ENCODE measurements around the gene TECTB. TPM values are rescaled to one million over a fixed set of nuclear protein-coding genes. Genes with fewer than 3 reads are reported as not detected.

TECTB gene
- polyA plus RNA-seq, 4 donors = 0.03 to 0.18 TPM; not detected in 2

DNA sequence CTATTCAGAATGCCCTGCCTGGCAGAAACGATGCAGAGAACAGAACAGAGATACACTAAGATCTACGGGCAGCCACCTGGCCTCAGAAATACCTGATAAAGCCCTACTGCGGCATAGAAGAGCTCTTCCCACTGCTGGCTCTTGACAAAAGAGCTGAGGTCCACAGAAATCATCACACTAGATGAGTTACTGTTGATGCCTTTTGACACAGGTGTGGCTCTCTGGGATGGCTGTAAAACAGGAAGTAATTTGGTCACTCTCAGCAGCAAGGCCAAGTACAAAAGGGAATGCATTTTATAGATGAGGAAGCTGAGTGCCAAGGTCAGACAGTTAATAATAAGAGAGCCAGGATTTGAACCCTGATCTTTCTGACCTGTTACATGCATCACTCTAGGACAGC lies 55.8 kb downstream of the TECTB start:
- WGBS, 3 donors = 21 to 67% (median 42%) methylated on average over 3 of the region's 3 CpGs
- FAIRE-seq (no peak), DNase-seq (peak; percentile 73 to 96)
- Histone ChIP-seq H3K4me3 (ENCODE audit: low read depth in 1 of 3, low read length in 3 of 3) (no peak overlapping the region), H3K9me3 (ENCODE audit: control insufficient read depth in 2 of 2, insufficient read depth in 1 of 2, low read depth in 1 of 2, low read length in 1 of 2) (no peaks in the 10 kb centered on the region), H3K36me3 (ENCODE audit: control insufficient read depth in 3 of 3, insufficient read depth in 2 of 3, low read depth in 1 of 3, low read length in 3 of 3) (no peaks in the 10 kb centered on the region), H3K27ac (ENCODE audit: low read depth in 1 of 3, low read length in 2 of 3) (peak overlapping the region; percentile 17 to 86 (median 52)), H3K27me3 (ENCODE audit: control insufficient read depth in 3 of 3, insufficient read depth in 3 of 3, low read length in 3 of 3) (no peaks in the 10 kb centered on the region), H3K4me1 (ENCODE audit: control insufficient read depth in 3 of 3, insufficient read depth in 2 of 3, low read depth in 1 of 3, low read length in 2 of 3) (peaks cover under 1 to 35% (median 2%) of the 10 kb centered on the region in 3 donors)

DNA sequence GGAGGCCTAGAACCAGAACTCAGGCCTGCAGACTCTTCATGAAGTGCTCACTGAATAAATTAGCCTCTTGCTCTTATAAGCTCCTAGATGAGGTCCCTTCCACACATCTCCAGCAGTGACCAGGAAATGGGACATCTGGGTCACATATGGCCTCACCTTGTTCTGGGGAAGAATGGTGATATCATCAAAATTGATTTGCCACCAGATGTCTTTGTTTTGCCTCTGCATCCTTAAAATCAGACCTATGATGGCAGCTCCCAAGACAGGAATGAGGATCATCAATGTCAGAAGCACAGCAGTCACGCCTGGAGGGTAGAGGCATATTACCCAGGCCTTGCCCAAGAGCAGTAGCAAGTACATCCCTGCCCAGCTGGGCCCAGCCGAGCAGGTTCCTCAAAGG lies 57.4 kb downstream of the TECTB start:
- Histone ChIP-seq H3K4me3 (ENCODE audit: low read depth in 1 of 3, low read length in 3 of 3) (no peak overlapping the region), H3K9me3 (ENCODE audit: control insufficient read depth in 2 of 2, insufficient read depth in 1 of 2, low read depth in 1 of 2, low read length in 1 of 2) (no peaks in the 10 kb centered on the region), H3K27me3 (ENCODE audit: control insufficient read depth in 3 of 3, insufficient read depth in 3 of 3, low read length in 3 of 3) (no peaks in the 10 kb centered on the region), H3K36me3 (ENCODE audit: control insufficient read depth in 3 of 3, insufficient read depth in 2 of 3, low read depth in 1 of 3, low read length in 3 of 3) (no peaks in the 10 kb centered on the region), H3K27ac (ENCODE audit: low read depth in 1 of 3, low read length in 2 of 3) (no peak overlapping the region), H3K4me1 (ENCODE audit: control insufficient read depth in 3 of 3, insufficient read depth in 2 of 3, low read depth in 1 of 3, low read length in 2 of 3) (peaks cover 0 to 18% (median 0%) of the 10 kb centered on the region in 3 donors)
- WGBS, 3 donors = 82 to 94% (median 86%) methylated on average over 2 of the region's 2 CpGs
- FAIRE-seq (no peak), DNase-seq (no peak)

GRCh38 chr10:112343056-112343806 lies 60.0 kb downstream of the TECTB start:
- H3K36me3 ChIP-seq (ENCODE audit: control insufficient read depth in 3 of 3, insufficient read depth in 2 of 3, low read depth in 1 of 3, low read length in 3 of 3) = no peaks in the 10 kb centered on the region
- no peak overlapping the region for H3K27ac ChIP-seq (ENCODE audit: low read depth in 1 of 3, low read length in 2 of 3)
- WGBS, 3 donors = 57 to 70% (median 60%) methylated on average over 5 of the region's 5 CpGs
- FAIRE-seq (no peak), DNase-seq (no peak)
- no peak overlapping the region for H3K4me3 ChIP-seq (ENCODE audit: low read depth in 1 of 3, low read length in 3 of 3)
- no peaks in the 10 kb centered on the region for H3K27me3 ChIP-seq (ENCODE audit: control insufficient read depth in 3 of 3, insufficient read depth in 3 of 3, low read length in 3 of 3)
- peaks cover 0 to 7% (median 0%) of the 10 kb centered on the region in 3 donors for H3K4me1 ChIP-seq (ENCODE audit: control insufficient read depth in 3 of 3, insufficient read depth in 2 of 3, low read depth in 1 of 3, low read length in 2 of 3)
- no peaks in the 10 kb centered on the region for H3K9me3 ChIP-seq (ENCODE audit: control insufficient read depth in 2 of 2, insufficient read depth in 1 of 2, low read depth in 1 of 2, low read length in 1 of 2)

DNA sequence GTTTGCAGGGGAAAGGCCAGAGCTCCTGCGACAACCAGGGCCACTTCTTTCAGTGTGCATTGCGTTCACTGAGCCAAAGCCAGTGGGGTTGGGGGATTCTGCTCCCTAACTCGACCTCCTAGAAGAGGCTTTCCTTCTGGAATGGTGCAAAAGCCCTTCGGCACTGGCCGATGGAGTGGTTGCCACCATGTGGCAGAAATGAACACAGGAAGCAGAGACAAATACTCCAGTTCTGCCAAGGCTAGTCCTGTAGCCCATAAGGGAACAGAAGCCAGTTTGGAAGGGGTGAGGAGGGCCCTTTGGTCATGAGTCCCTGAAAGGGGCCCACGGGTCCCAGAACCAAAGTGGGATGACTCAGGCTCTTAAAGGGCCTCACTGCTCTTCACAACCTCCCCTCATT lies 61.1 kb downstream of the TECTB start:
- Histone ChIP-seq H3K27me3 (ENCODE audit: control insufficient read depth in 3 of 3, insufficient read depth in 3 of 3, low read length in 3 of 3) (no peaks in the 10 kb centered on the region), H3K27ac (ENCODE audit: low read depth in 1 of 3, low read length in 2 of 3) (no peak overlapping the region), H3K9me3 (ENCODE audit: control insufficient read depth in 2 of 2, insufficient read depth in 1 of 2, low read depth in 1 of 2, low read length in 1 of 2) (no peaks in the 10 kb centered on the region), H3K36me3 (ENCODE audit: control insufficient read depth in 3 of 3, insufficient read depth in 2 of 3, low read depth in 1 of 3, low read length in 3 of 3) (no peaks in the 10 kb centered on the region), H3K4me1 (ENCODE audit: control insufficient read depth in 3 of 3, insufficient read depth in 2 of 3, low read depth in 1 of 3, low read length in 2 of 3) (no peaks in the 10 kb centered on the region), H3K4me3 (ENCODE audit: low read depth in 1 of 3, low read length in 3 of 3) (no peak overlapping the region)
- WGBS, 3 donors = 50 to 68% (median 60%) methylated on average over 6 of the region's 6 CpGs
- DNase-seq = no peak
- no peak for FAIRE-seq

DNA sequence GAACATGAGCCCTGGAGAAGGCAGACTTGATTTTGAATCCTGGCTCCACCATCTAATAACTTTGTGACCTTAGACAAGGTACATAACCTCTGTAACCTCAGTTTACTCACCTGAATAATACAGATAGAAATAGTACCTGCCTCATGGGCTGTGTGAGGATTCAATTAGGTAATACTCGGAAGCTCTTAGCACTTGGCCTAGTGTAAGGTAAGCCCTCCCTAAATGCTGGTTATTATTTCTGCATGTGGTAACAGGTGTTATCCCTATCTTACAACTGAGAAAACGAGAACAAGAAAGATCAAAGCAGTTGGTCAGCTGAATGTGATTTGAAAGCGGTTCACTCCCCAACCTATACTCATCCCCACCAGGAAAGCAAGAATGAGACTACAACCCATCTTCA lies 62.0 kb downstream of the TECTB start:
- Histone ChIP-seq H3K27me3 (ENCODE audit: control insufficient read depth in 3 of 3, insufficient read depth in 3 of 3, low read length in 3 of 3) (no peaks in the 10 kb centered on the region), H3K4me1 (ENCODE audit: control insufficient read depth in 3 of 3, insufficient read depth in 2 of 3, low read depth in 1 of 3, low read length in 2 of 3) (no peaks in the 10 kb centered on the region), H3K36me3 (ENCODE audit: control insufficient read depth in 3 of 3, insufficient read depth in 2 of 3, low read depth in 1 of 3, low read length in 3 of 3) (no peaks in the 10 kb centered on the region), H3K4me3 (ENCODE audit: low read depth in 1 of 3, low read length in 3 of 3) (no peak overlapping the region), H3K9me3 (ENCODE audit: control insufficient read depth in 2 of 2, insufficient read depth in 1 of 2, low read depth in 1 of 2, low read length in 1 of 2) (no peaks in the 10 kb centered on the region), H3K27ac (ENCODE audit: low read depth in 1 of 3, low read length in 2 of 3) (no peak overlapping the region)
- DNase-seq = no peak
- 33 to 73% (median 58%) methylated on average over 3 of the region's 3 CpGs for WGBS, 3 donors
- FAIRE-seq = no peak

DNA sequence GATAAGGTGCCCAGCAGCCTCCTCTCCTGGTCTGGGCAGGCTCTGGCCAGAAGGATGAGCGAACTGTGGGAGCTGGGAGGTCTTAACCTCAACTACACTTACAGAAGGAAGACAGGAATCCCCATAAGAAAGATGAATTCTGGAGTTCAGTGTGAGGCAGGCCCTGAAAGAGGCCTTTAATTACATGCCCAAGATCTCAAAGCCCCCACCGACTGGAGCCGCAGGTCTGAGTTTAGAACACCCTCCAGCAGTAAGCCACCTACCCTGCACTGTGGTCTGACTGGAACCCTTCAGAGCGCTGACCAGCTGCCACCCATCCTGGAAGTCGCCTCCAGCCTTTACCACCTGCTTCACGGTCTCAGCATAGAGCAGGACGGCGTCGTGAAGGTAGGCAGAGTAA lies 62.5 kb downstream of the TECTB start:
- no peak overlapping the region for H3K27ac ChIP-seq (ENCODE audit: low read depth in 1 of 3, low read length in 2 of 3)
- DNase-seq = no peak
- H3K27me3 ChIP-seq (ENCODE audit: control insufficient read depth in 3 of 3, insufficient read depth in 3 of 3, low read length in 3 of 3) = no peaks in the 10 kb centered on the region
- no peaks in the 10 kb centered on the region for H3K9me3 ChIP-seq (ENCODE audit: control insufficient read depth in 2 of 2, insufficient read depth in 1 of 2, low read depth in 1 of 2, low read length in 1 of 2)
- WGBS, 3 donors = 91 to 95% (median 95%) methylated on average over 9 of the region's 9 CpGs
- H3K36me3 ChIP-seq (ENCODE audit: control insufficient read depth in 3 of 3, insufficient read depth in 2 of 3, low read depth in 1 of 3, low read length in 3 of 3) = no peaks in the 10 kb centered on the region
- H3K4me3 ChIP-seq (ENCODE audit: low read depth in 1 of 3, low read length in 3 of 3) = no peak overlapping the region
- no peaks in the 10 kb centered on the region for H3K4me1 ChIP-seq (ENCODE audit: control insufficient read depth in 3 of 3, insufficient read depth in 2 of 3, low read depth in 1 of 3, low read length in 2 of 3)
- no peak for FAIRE-seq

DNA sequence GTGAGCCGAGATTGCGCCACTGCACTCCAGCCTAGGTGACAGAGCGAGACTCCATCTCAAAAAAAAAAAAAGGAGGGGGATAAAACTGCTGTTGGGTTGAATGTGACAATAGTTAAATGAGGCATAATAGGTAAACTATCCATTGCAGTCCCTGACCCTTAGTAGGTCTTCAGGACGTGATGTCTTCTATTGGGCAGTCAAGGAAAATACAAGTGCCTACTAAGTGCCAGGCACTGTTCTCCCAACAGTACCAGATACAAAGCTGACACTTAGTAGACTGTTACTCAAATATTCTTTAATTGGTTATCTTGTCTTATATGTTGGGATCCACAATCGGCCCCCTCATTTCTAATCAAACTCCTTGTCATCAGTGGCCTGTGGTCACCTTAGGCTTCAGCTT lies 63.6 kb downstream of the TECTB start:
- H3K4me3 ChIP-seq (ENCODE audit: low read depth in 1 of 3, low read length in 3 of 3) = no peak overlapping the region
- no peaks in the 10 kb centered on the region for H3K9me3 ChIP-seq (ENCODE audit: control insufficient read depth in 2 of 2, insufficient read depth in 1 of 2, low read depth in 1 of 2, low read length in 1 of 2)
- no peak for DNase-seq
- H3K4me1 ChIP-seq (ENCODE audit: control insufficient read depth in 3 of 3, insufficient read depth in 2 of 3, low read depth in 1 of 3, low read length in 2 of 3) = no peaks in the 10 kb centered on the region
- H3K27me3 ChIP-seq (ENCODE audit: control insufficient read depth in 3 of 3, insufficient read depth in 3 of 3, low read length in 3 of 3) = no peaks in the 10 kb centered on the region
- no peaks in the 10 kb centered on the region for H3K36me3 ChIP-seq (ENCODE audit: control insufficient read depth in 3 of 3, insufficient read depth in 2 of 3, low read depth in 1 of 3, low read length in 3 of 3)
- FAIRE-seq = no peak
- H3K27ac ChIP-seq (ENCODE audit: low read depth in 1 of 3, low read length in 2 of 3) = no peak overlapping the region
- WGBS, 3 donors = 84 to 87% (median 87%) methylated on average over 5 of the region's 5 CpGs

DNA sequence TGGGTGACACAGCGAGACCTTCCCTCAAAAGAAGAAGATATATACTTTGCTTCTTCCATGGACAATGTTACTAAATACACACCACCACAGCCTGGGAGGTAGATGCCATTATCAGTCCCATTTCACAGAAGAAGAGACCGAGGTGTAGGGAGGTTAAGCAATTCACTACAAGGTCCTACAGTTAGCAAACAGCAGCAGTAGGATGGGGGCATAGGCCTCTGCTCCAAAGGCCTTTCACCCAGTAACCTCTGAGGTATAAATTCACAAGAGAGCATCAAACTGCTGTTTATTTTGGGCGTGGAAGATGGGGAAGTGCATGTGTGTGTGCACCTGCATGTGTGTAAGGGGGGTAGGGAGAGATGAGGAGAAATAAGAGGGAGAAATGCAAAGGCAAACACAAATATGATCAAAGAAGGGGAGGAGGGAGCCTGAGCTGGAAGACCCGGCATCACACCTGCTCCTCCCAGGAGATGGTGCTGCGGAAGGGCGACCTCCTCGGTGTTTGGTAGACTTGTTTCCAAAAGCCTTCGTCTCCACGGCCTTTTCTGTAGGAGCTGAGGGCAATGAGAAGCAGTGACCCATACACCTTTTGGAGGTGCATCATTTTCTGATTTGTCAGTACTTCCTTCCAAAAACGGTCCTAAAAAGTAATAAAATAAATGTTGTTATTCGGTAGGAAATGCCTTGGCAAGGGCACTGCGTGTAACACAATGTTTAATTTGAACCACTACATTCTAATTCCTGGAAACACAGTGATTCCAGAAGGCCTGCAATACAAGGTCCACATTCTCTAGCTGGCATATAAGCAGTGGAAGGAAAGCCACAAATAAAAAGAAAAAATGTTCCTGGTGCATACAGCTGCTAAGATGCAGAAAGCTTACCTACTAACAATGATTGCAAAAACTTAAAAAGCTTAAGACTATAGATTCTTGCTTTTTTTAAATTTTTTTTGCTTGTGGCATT lies 64.8 kb downstream of the TECTB start:
- H3K4me3 ChIP-seq (ENCODE audit: low read depth in 1 of 3, low read length in 3 of 3) = no peak overlapping the region
- no peaks in the 10 kb centered on the region for H3K27me3 ChIP-seq (ENCODE audit: control insufficient read depth in 3 of 3, insufficient read depth in 3 of 3, low read length in 3 of 3)
- H3K9me3 ChIP-seq (ENCODE audit: control insufficient read depth in 2 of 2, insufficient read depth in 1 of 2, low read depth in 1 of 2, low read length in 1 of 2) = no peaks in the 10 kb centered on the region
- DNase-seq (no peak), FAIRE-seq (no peak)
- WGBS, 3 donors = 47 to 72% (median 62%) methylated on average over 12 of the region's 12 CpGs
- no peak overlapping the region for H3K27ac ChIP-seq (ENCODE audit: low read depth in 1 of 3, low read length in 2 of 3)
- H3K4me1 ChIP-seq (ENCODE audit: control insufficient read depth in 3 of 3, insufficient read depth in 2 of 3, low read depth in 1 of 3, low read length in 2 of 3) = no peaks in the 10 kb centered on the region
- no peaks in the 10 kb centered on the region for H3K36me3 ChIP-seq (ENCODE audit: control insufficient read depth in 3 of 3, insufficient read depth in 2 of 3, low read depth in 1 of 3, low read length in 3 of 3)
